ENCODE data around the gene GRID1.

- no peak for TF ChIP-seq CTCF (optimal IDR thresholded peaks at IDR 0.05 in 1 of 3, IDR thresholded peaks at IDR 0.05 in 1 of 3, conservative IDR thresholded peaks at IDR 0.05 in 1 of 3; ENCODE audit: extremely low read depth in 1 of 3, insufficient read depth in 2 of 3, low read length in 3 of 3)
- no peak for TF ChIP-seq EZH2 (IDR thresholded peaks at IDR 0.05; ENCODE audit: low read length)
Observed at GRCh38 chr10:86410542-86411124, 44.0 kb upstream of the GRID1 start.
